Rectal smooth muscle tissue (tissue), 1 donor: ENCODE measurements around the gene GMDS.

Experiments used
- H3K27ac ChIP-seq: one replicate; pipeline ENCODE4 v1.7.0; 2013; ENCODE audit warnings: low read depth, low read length, inconsistent platforms
- H3K27me3 ChIP-seq: one replicate; pipeline ENCODE4 v1.7.0; 2013; ENCODE audit warnings: low read length; ENCODE audit not compliant: control insufficient read depth, insufficient read depth
- H3K36me3 ChIP-seq: one replicate; pipeline ENCODE4 v1.7.0; 2013; ENCODE audit warnings: low read length; ENCODE audit not compliant: control insufficient read depth, insufficient read depth
- H3K4me1 ChIP-seq: one replicate; pipeline ENCODE4 v1.7.0; 2013; ENCODE audit warnings: low read length; ENCODE audit not compliant: control insufficient read depth, insufficient read depth
- H3K4me3 ChIP-seq: one replicate; pipeline ENCODE4 v1.7.0; 2013; ENCODE audit warnings: low read length
- H3K9ac ChIP-seq: one replicate; pipeline ENCODE4 v1.7.0; 2013; ENCODE audit warnings: low read length

GMDS gene

GRCh38 chr6:2029952-2030351 lies 215.5 kb downstream of the GMDS start:
- Histone ChIP-seq H3K27me3 (no peaks in the 10 kb centered on the region), H3K4me3 (no peak overlapping the region), H3K9ac (no peak overlapping the region), H3K4me1 (no peaks in the 10 kb centered on the region), H3K27ac (no peak overlapping the region), H3K36me3 (no peaks in the 10 kb centered on the region)

GRCh38 chr6:2029130-2029794 lies 216.1 kb downstream of the GMDS start:
- Histone ChIP-seq H3K4me1 (no peaks in the 10 kb centered on the region), H3K4me3 (no peak overlapping the region), H3K27me3 (no peaks in the 10 kb centered on the region)

GRCh38 chr6:2028457-2029038 lies 216.9 kb downstream of the GMDS start:
- Histone ChIP-seq H3K9ac (no peak overlapping the region), H3K36me3 (no peaks in the 10 kb centered on the region), H3K27me3 (no peaks in the 10 kb centered on the region), H3K27ac (no peak overlapping the region), H3K4me1 (no peaks in the 10 kb centered on the region), H3K4me3 (no peak overlapping the region)

More at GRCh38 chr6:2029130-2029794, 216.1 kb downstream of the GMDS start:
- Histone ChIP-seq H3K27ac (no peak overlapping the region), H3K36me3 (no peaks in the 10 kb centered on the region), H3K9ac (no peak overlapping the region)

GRCh38 chr6:2026133-2026532 lies 219.3 kb downstream of the GMDS start:
- H3K9ac ChIP-seq, result no peak overlapping the region
- no peaks in the 10 kb centered on the region for H3K36me3 ChIP-seq
- no peaks in the 10 kb centered on the region for H3K4me1 ChIP-seq
- H3K27me3 ChIP-seq, result no peaks in the 10 kb centered on the region
- H3K4me3 ChIP-seq, result no peak overlapping the region
- no peak overlapping the region for H3K27ac ChIP-seq

GRCh38 chr6:2021713-2022125 lies 223.7 kb downstream of the GMDS start:
- H3K4me3 ChIP-seq, result no peak overlapping the region
- no peaks in the 10 kb centered on the region for H3K36me3 ChIP-seq
- H3K9ac ChIP-seq, result no peak overlapping the region
- no peaks in the 10 kb centered on the region for H3K27me3 ChIP-seq
- H3K27ac ChIP-seq, result no peak overlapping the region
- no peaks in the 10 kb centered on the region for H3K4me1 ChIP-seq

GRCh38 chr6:2020909-2021308 lies 224.5 kb downstream of the GMDS start:
- no peaks in the 10 kb centered on the region for H3K27me3 ChIP-seq
- H3K4me1 ChIP-seq, result no peaks in the 10 kb centered on the region
- no peaks in the 10 kb centered on the region for H3K36me3 ChIP-seq
- no peak overlapping the region for H3K4me3 ChIP-seq
- no peak overlapping the region for H3K27ac ChIP-seq
- H3K9ac ChIP-seq, result no peak overlapping the region

GRCh38 chr6:2019051-2019450 lies 226.4 kb downstream of the GMDS start:
- Histone ChIP-seq H3K4me1 (no peaks in the 10 kb centered on the region), H3K27me3 (no peaks in the 10 kb centered on the region), H3K27ac (no peak overlapping the region), H3K36me3 (no peaks in the 10 kb centered on the region), H3K4me3 (no peak overlapping the region), H3K9ac (no peak overlapping the region)

GRCh38 chr6:2016040-2016439 lies 229.4 kb downstream of the GMDS start:
- Histone ChIP-seq H3K36me3 (no peaks in the 10 kb centered on the region), H3K4me1 (no peaks in the 10 kb centered on the region), H3K4me3 (no peak overlapping the region), H3K27me3 (no peaks in the 10 kb centered on the region), H3K27ac (no peak overlapping the region), H3K9ac (no peak overlapping the region)

- Histone ChIP-seq H3K27me3 (no peaks in the 10 kb centered on the region), H3K36me3 (no peaks in the 10 kb centered on the region), H3K27ac (no peak overlapping the region), H3K4me3 (no peak overlapping the region), H3K9ac (no peak overlapping the region), H3K4me1 (no peaks in the 10 kb centered on the region)
Observed at GRCh38 chr6:2008383-2008976, 236.9 kb downstream of the GMDS start.

GRCh38 chr6:2007165-2007564 lies 238.2 kb downstream of the GMDS start:
- Histone ChIP-seq H3K27ac (no peak overlapping the region), H3K36me3 (no peaks in the 10 kb centered on the region), H3K9ac (no peak overlapping the region), H3K4me1 (no peaks in the 10 kb centered on the region), H3K27me3 (no peaks in the 10 kb centered on the region), H3K4me3 (no peak overlapping the region)

- no peaks in the 10 kb centered on the region for H3K36me3 ChIP-seq
- H3K27me3 ChIP-seq, result no peaks in the 10 kb centered on the region
- no peak overlapping the region for H3K9ac ChIP-seq
- no peaks in the 10 kb centered on the region for H3K4me1 ChIP-seq
- H3K4me3 ChIP-seq, result no peak overlapping the region
- no peak overlapping the region for H3K27ac ChIP-seq
Observed at GRCh38 chr6:2004888-2005287, 240.5 kb downstream of the GMDS start.

GRCh38 chr6:2000962-2001361 lies 244.4 kb downstream of the GMDS start:
- Histone ChIP-seq H3K4me3 (no peak overlapping the region), H3K27me3 (no peaks in the 10 kb centered on the region)

GRCh38 chr6:1997702-1998101 lies 247.7 kb downstream of the GMDS start:
- H3K36me3 ChIP-seq, result no peaks in the 10 kb centered on the region
- H3K9ac ChIP-seq, result no peak overlapping the region
- no peak overlapping the region for H3K27ac ChIP-seq
- no peak overlapping the region for H3K4me3 ChIP-seq
- no peaks in the 10 kb centered on the region for H3K4me1 ChIP-seq
- H3K27me3 ChIP-seq, result no peaks in the 10 kb centered on the region

More at GRCh38 chr6:2000962-2001361, 244.4 kb downstream of the GMDS start:
- Histone ChIP-seq H3K4me1 (no peaks in the 10 kb centered on the region), H3K36me3 (no peaks in the 10 kb centered on the region), H3K9ac (no peak overlapping the region), H3K27ac (no peak overlapping the region)
